Vagina (tissue), 2 donors: ENCODE data around the gene MLYCD. TPM values are rescaled to one million over a fixed set of nuclear protein-coding genes. Genes with fewer than 3 reads are reported as not detected.
A peak's percentile ranks its signal among the peaks of the same experiment; 100 is the strongest.

Experiments
- DNase-seq, 2 donors: peaks; one replicate each; pipeline ENCODE4 v3.0.0-alpha.2; 2017; ENCODE audit errors: extremely low spot score in 2 of 2
- H3K27ac ChIP-seq: fragments of 200-600 bp; sonication (generic); one replicate; pipeline ENCODE4 v1.5.1; 2019
- H3K27me3 ChIP-seq: fragments of 200-600 bp; sonication (generic); one replicate; pipeline ENCODE4 v1.5.1; 2019
- H3K36me3 ChIP-seq, 2 donors: fragments of 200-600 bp; sonication (generic); one replicate each; pipeline ENCODE4 v1.5.1; 2017 to 2019
- H3K4me1 ChIP-seq: fragments of 200-600 bp; sonication (generic); one replicate; pipeline ENCODE4 v1.5.1; 2019
- H3K4me3 ChIP-seq, 2 donors: fragments of 200-600 bp; sonication (generic); 1 replicate in 1 of 2; 2 replicates in 1 of 2; pipeline ENCODE4 v1.5.1; 2016 to 2019
- H3K9me3 ChIP-seq: fragments of 200-600 bp; sonication (generic); one replicate; pipeline ENCODE4 v1.5.1; 2019
- CTCF ChIP-seq, 3 experiments: fragments of 450-650 bp in 2 of 3; fragments of 200-600 bp in 1 of 3; sonication (generic) in 1 of 3; IDR thresholded peaks; one replicate each; pipeline ENCODE4 v1.5.1; 2017 to 2019; ENCODE audit warnings: antibody characterized with exemption in 3 of 3, mild to moderate bottlenecking in 2 of 3, moderate library complexity in 2 of 3
- POLR2A ChIP-seq, 2 donors: fragments of 450-650 bp; IDR thresholded peaks; one replicate each; pipeline ENCODE4 v1.6.1; 2017; ENCODE audit warnings: antibody characterized with exemption in 2 of 2, mild to moderate bottlenecking in 2 of 2, moderate library complexity in 2 of 2
- POLR2AphosphoS5 ChIP-seq, 2 donors: sonication (generic); formaldehyde crosslinking; IDR thresholded peaks; one replicate each; pipeline ENCODE4 v1.9.0; 2017; ENCODE audit warnings: antibody characterized with exemption in 2 of 2, mild to moderate bottlenecking in 2 of 2, low read depth in 1 of 2; ENCODE audit not compliant: insufficient read depth in 1 of 2
- intact Hi-C: fragments of 100-400 bp; cut with DNase I; formaldehyde crosslinking; loops from one replicate; pipeline ENCODE4 v1.15.1; 2023
- total RNA-seq: library from RNA; depleted of rRNA; stranded (reverse); fragments of >200 nt; gene quantifications from one replicate; pipeline ENCODE4 v1.2.3, GENCODE V29; 2016

The MLYCD gene
- total RNA-seq, 1 donor from 2014 or later: 8.8 TPM

GRCh38 chr16:83954577-83955016 lies 55.7 kb downstream of the MLYCD start:
- Histone ChIP-seq H3K9me3 (no peaks in the 10 kb centered on the region), H3K4me3 (no peak overlapping the region), H3K36me3 (peaks cover 0 to 10% of the 10 kb centered on the region in 2 donors), H3K4me1 (peaks cover 31% of the 10 kb centered on the region), H3K27ac (peak overlapping the region; percentile 88), H3K27me3 (no peaks in the 10 kb centered on the region)
- DNase-seq: no peak
- intact Hi-C loops: loop anchor here (10.0 kb wide), 1 partner anchor 220 kb away; no protein-coding TSS in a partner anchor
- TF ChIP-seq CTCF (IDR thresholded peaks at IDR 0.05): no peak
- TF ChIP-seq POLR2A (IDR thresholded peaks at IDR 0.05): no peak
- no peak for TF ChIP-seq POLR2AphosphoS5 (IDR thresholded peaks at IDR 0.05; ENCODE audit: insufficient read depth in 1 of 2, low read depth in 1 of 2)

GRCh38 chr16:83955218-83956130 lies 56.6 kb downstream of the MLYCD start:
- peaks cover 31% of the 10 kb centered on the region for H3K4me1 ChIP-seq
- H3K9me3 ChIP-seq: no peaks in the 10 kb centered on the region
- intact Hi-C loops: loop anchor here (10.0 kb wide), 1 partner anchor 219 kb away; no protein-coding TSS in a partner anchor
- H3K36me3 ChIP-seq: peaks cover 0 to 11% of the 10 kb centered on the region in 2 donors
- TF ChIP-seq POLR2AphosphoS5 (IDR thresholded peaks at IDR 0.05; ENCODE audit: insufficient read depth in 1 of 2, low read depth in 1 of 2): no peak
- TF ChIP-seq CTCF (IDR thresholded peaks at IDR 0.05): no peak
- no peak for TF ChIP-seq POLR2A (IDR thresholded peaks at IDR 0.05)
- DNase-seq: no peak
- H3K4me3 ChIP-seq: no peak overlapping the region
- H3K27ac ChIP-seq: peak overlapping the region; percentile 88
- no peaks in the 10 kb centered on the region for H3K27me3 ChIP-seq

DNA sequence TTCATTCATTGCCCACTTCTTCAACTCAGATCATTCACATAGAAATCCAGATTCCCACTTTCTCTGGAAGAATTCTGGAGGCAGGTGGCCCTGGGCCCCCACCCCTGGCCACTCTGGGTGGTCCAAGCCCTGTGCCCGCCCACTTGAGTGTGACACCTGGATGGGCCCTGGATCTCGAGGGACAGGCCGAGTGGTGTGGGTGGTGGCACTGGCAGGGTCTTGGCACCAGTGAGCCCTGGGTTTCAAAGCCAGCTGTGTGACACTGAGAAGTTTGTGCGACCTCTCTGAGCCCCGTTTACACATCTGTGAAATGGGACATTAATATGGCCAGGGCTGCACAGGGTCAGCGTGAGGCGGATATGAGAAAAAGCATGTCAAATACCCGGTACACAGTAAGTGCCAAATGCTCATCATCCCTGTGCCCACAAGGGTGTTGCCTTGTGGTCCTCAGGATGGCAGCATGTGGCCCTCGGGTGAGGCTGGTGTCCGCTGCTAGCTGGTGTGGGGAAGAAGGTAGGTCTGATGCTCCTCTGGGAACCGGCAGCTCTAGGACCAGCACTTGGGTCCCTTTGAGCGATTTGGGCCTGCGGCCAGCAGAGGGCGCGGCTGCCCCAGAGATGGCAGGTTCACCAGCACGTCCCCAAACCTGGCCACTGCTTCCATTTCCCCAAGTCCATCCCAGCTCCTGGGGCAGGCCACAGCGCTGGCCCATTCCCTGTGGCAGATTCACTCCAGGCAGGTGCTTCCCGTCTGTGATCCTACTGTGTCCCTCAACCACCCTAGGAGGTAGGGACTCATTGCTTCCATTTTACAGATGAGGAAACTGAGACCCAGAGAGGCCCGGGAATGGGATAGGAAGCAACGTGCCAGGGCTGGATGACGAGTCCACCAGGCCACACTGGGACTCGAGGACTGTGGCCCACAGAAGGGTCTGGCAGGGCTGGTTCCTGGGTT lies 57.7 kb downstream of the MLYCD start:
- DNase-seq: no peak
- Histone ChIP-seq H3K4me3 (no peak overlapping the region), H3K9me3 (no peaks in the 10 kb centered on the region), H3K4me1 (peaks cover 31% of the 10 kb centered on the region), H3K27me3 (no peaks in the 10 kb centered on the region), H3K27ac (no peak overlapping the region), H3K36me3 (peaks cover 0 to 16% of the 10 kb centered on the region in 2 donors)
- intact Hi-C loops: loop anchor here (10.0 kb wide), 1 partner anchor 218 kb away; no protein-coding TSS in a partner anchor
- TF ChIP-seq POLR2AphosphoS5 (IDR thresholded peaks at IDR 0.05; ENCODE audit: insufficient read depth in 1 of 2, low read depth in 1 of 2) (no peak), CTCF (IDR thresholded peaks at IDR 0.05) (peak; percentile 45 to 58 (median 53))

GRCh38 chr16:83957296-83957855 lies 58.5 kb downstream of the MLYCD start:
- no peak for TF ChIP-seq CTCF (IDR thresholded peaks at IDR 0.05)
- TF ChIP-seq POLR2A (IDR thresholded peaks at IDR 0.05): no peak
- TF ChIP-seq POLR2AphosphoS5 (IDR thresholded peaks at IDR 0.05; ENCODE audit: insufficient read depth in 1 of 2, low read depth in 1 of 2): no peak

More at GRCh38 chr16:83957296-83957855, 58.5 kb downstream of the MLYCD start:
- Histone ChIP-seq H3K36me3 (peaks cover 0 to 16% of the 10 kb centered on the region in 2 donors), H3K4me1 (peaks cover 30% of the 10 kb centered on the region), H3K9me3 (no peaks in the 10 kb centered on the region), H3K27ac (no peak overlapping the region), H3K27me3 (no peaks in the 10 kb centered on the region), H3K4me3 (no peak overlapping the region)
- no peak for DNase-seq
- intact Hi-C loops: loop anchor here (10.0 kb wide), 1 partner anchor 217 kb away; no protein-coding TSS in a partner anchor
